Measurements from ENCODE around the gene CLTC.

- TF ChIP-seq ZNF609 (CRISPR knock-in tag; IDR thresholded peaks at IDR 0.05; ENCODE audit: borderline replicate concordance) (no peak), ATF3 (CRISPR knock-in tag; IDR thresholded peaks at IDR 0.05) (no peak)
Measured at GRCh38 chr17:59651346-59651745, 31.7 kb downstream of the CLTC start.
